Posterior vena cava (tissue), 2 donors: ENCODE measurements around the gene GALNT9. TPM values are rescaled to one million over a fixed set of nuclear protein-coding genes. Genes with fewer than 3 reads are reported as not detected.

ENCODE experiments used
- DNase-seq: peaks from one replicate; pipeline ENCODE4 v3.0.0-alpha.2; 2020; ENCODE audit warnings: low spot score
- intact Hi-C, 2 donors: fragments of 100-400 bp; cut with DNase I; formaldehyde crosslinking; loops; one replicate each; pipeline versions ENCODE4 v1.14.1 to v1.14.2; 2022 to 2023
- total RNA-seq, 2 donors: library from RNA; stranded (reverse); fragmentation: NEBNext Ultra II Directional; extraction: Animal tissue kit (Norgen Biotek cat#: 25700); gene quantifications; one replicate each; pipeline ENCODE4 v1.2.1, GENCODE V29; 2021
- donor health status: DM: yes; HTN: yes; CAD: no.
- donor health status: DM: yes; HTN: yes; CAD: no.

The GALNT9 gene
- total RNA-seq, 2 donors from 2014 or later, result not detected

GRCh38 chr12:132217371-132217770, 112.0 kb downstream of the GALNT9 start:
- no peak for DNase-seq

GRCh38 chr12:132216354-132216987, 112.9 kb downstream of the GALNT9 start:
- intact Hi-C loops, result loop anchor here in 1 of 2 donors (1.0 kb wide), 1 partner anchor 38 kb away; no protein-coding TSS in a partner anchor

More at GRCh38 chr12:132217371-132217770, 112.0 kb downstream of the GALNT9 start:
- intact Hi-C loops, result no loop called here

GRCh38 chr12:132215299-132215989, 113.9 kb downstream of the GALNT9 start:
- DNase-seq, result no peak
- intact Hi-C loops, result no loop called here

More at GRCh38 chr12:132216354-132216987, 112.9 kb downstream of the GALNT9 start:
- DNase-seq, result no peak

GRCh38 chr12:132214891-132215290, 114.5 kb downstream of the GALNT9 start:
- DNase-seq, result no peak
- intact Hi-C loops, result no loop called here

- intact Hi-C loops, result no loop called here
Observed at GRCh38 chr12:132214161-132214476, 115.3 kb downstream of the GALNT9 start.

GRCh38 chr12:132213359-132214160, 115.8 kb downstream of the GALNT9 start:
- DNase-seq, result no peak
- intact Hi-C loops, result no loop called here

More at GRCh38 chr12:132214161-132214476, 115.3 kb downstream of the GALNT9 start:
- DNase-seq, result no peak

- no peak for DNase-seq
- intact Hi-C loops, result no loop called here
Observed at GRCh38 chr12:132211816-132212215, 117.6 kb downstream of the GALNT9 start.

GRCh38 chr12:132211326-132211725, 118.1 kb downstream of the GALNT9 start:
- DNase-seq, result no peak
- intact Hi-C loops, result no loop called here

GRCh38 chr12:132210223-132211055, 119.0 kb downstream of the GALNT9 start:
- DNase-seq, result no peak
- intact Hi-C loops, result no loop called here

- no peak for DNase-seq
- intact Hi-C loops, result no loop called here
Observed at GRCh38 chr12:132209619-132210222, 119.7 kb downstream of the GALNT9 start.

GRCh38 chr12:132208153-132208823, 121.1 kb downstream of the GALNT9 start:
- intact Hi-C loops, result no loop called here

GRCh38 chr12:132207083-132207775, 122.2 kb downstream of the GALNT9 start:
- intact Hi-C loops, result no loop called here
- no peak for DNase-seq

More at GRCh38 chr12:132208153-132208823, 121.1 kb downstream of the GALNT9 start:
- no peak for DNase-seq

- intact Hi-C loops, result no loop called here
- DNase-seq, result no peak
Observed at GRCh38 chr12:132206046-132206434, 123.3 kb downstream of the GALNT9 start.

- intact Hi-C loops, result no loop called here
- DNase-seq, result no peak
Observed at GRCh38 chr12:132205271-132206045, 123.9 kb downstream of the GALNT9 start.

- intact Hi-C loops, result no loop called here
- DNase-seq, result no peak
Observed at GRCh38 chr12:132204793-132205270, 124.6 kb downstream of the GALNT9 start.

- DNase-seq, result no peak
- intact Hi-C loops, result no loop called here
Observed at GRCh38 chr12:132204063-132204792, 125.2 kb downstream of the GALNT9 start.
